Upper lobe of right lung (tissue), 1 donor: ENCODE results near the gene GTF2IRD1. TPM values are rescaled to one million over a fixed set of nuclear protein-coding genes. Genes with fewer than 3 reads are reported as not detected.

Experiments used
- ATAC-seq: fragments of 200-7000 bp; cut with Tn5 transposase; one replicate; pipeline ENCODE4 v1.9.1; 2020; ENCODE audit warnings: mild to moderate bottlenecking, moderate library complexity
- DNase-seq: peaks from one replicate; pipeline ENCODE4 v3.0.0-alpha.2; 2020
- H3K27ac ChIP-seq: fragments of 200-600 bp; one replicate; pipeline ENCODE4 v1.8.0; 2022
- H3K27me3 ChIP-seq: fragments of 200-600 bp; one replicate; pipeline ENCODE4 v1.8.0; 2022; ENCODE audit warnings: mild to moderate bottlenecking
- H3K36me3 ChIP-seq: fragments of 200-600 bp; one replicate; pipeline ENCODE4 v1.8.0; 2022
- H3K4me1 ChIP-seq: fragments of 200-600 bp; one replicate; pipeline ENCODE4 v1.8.0; 2022
- H3K4me3 ChIP-seq: fragments of 200-600 bp; one replicate; pipeline ENCODE4 v1.8.0; 2022; ENCODE audit warnings: mild to moderate bottlenecking
- H3K9me3 ChIP-seq: fragments of 200-600 bp; one replicate; pipeline ENCODE4 v1.8.0; 2022
- CTCF ChIP-seq: fragments of 200-600 bp; IDR thresholded peaks from one replicate; pipeline ENCODE4 v1.8.0; 2022; ENCODE audit warnings: antibody characterized with exemption
- intact Hi-C: fragments of 100-400 bp; cut with DNase I; formaldehyde crosslinking; loops from one replicate; pipeline ENCODE4 v1.11.0; 2022
- total RNA-seq: library from RNA; stranded (reverse); fragmentation: NEBNext Ultra II Directional; extraction: Animal tissue kit (Norgen Biotek cat#: 25700); gene quantifications from one replicate; pipeline ENCODE4 v1.2.1, GENCODE V29; 2021
- donor health status: DM: no; HTN: yes; CAD: no; lungs with severe emphysema.

The GTF2IRD1 gene
- total RNA-seq, 1 donor from 2014 or later, result 30.5 TPM

DNA sequence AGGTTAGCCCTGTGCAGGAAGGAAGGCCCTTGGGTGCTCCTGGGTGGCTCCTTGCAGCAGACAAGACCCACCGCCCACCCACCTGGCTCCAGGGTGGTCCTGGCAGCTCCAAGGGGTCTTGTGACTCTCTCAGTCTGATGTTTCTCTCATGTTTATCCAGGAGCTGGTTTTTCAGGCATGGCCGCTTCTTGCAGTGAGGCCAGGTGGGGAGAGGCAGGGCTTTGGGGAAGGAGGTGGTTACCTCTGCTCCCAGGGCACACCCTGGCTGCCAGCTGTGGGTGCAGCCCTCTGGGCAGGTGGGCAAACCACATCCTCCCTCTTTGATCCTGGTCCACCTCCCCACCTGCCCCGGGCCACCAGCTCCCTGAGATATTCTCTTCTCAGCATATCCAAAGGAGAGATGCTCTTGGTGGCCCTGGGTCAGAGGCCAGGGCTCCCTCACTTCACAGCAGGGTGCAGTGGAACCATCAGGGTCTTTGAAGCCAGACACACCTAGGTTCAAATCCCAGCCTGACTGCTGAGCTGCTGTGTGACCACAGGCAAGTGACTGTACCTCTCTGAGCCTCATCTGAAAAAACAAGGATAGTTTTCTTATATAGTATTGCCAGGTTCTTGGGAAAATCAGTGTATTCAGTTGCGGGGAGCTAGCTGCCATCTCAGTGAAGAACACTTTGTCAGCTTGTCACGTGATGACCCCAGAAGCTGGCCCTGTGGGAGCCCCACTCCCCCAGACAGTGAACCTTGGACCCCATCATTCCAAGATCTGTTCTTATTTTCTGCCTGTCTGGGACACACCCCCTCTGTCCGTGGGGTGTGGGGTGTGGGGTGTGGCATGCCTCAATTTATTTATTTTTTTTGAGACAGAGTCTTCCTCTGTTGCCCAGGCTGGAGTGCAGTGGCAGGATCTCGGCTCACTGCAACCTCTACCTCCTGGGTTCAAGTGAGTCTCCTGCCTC lies 11.5 kb downstream of the GTF2IRD1 start:
- no peak for TF ChIP-seq CTCF
- H3K36me3 ChIP-seq, result no peaks in the 10 kb centered on the region
- DNase-seq (no peak), ATAC-seq (peak; percentile 54)
- H3K4me1 ChIP-seq, result no peaks in the 10 kb centered on the region
- no peak overlapping the region for H3K4me3 ChIP-seq
- H3K9me3 ChIP-seq, result no peaks in the 10 kb centered on the region
- intact Hi-C loops, result no loop called here
- H3K27me3 ChIP-seq, result no peaks in the 10 kb centered on the region
- H3K27ac ChIP-seq, result no peak overlapping the region

GRCh38 chr7:74466196-74466813 lies 12.6 kb downstream of the GTF2IRD1 start:
- H3K4me1 ChIP-seq, result no peaks in the 10 kb centered on the region
- H3K27ac ChIP-seq, result no peak overlapping the region
- H3K4me3 ChIP-seq, result no peak overlapping the region
- ATAC-seq (no peak), DNase-seq (no peak)
- no peaks in the 10 kb centered on the region for H3K9me3 ChIP-seq
- no peaks in the 10 kb centered on the region for H3K36me3 ChIP-seq
- no peak for TF ChIP-seq CTCF
- no peaks in the 10 kb centered on the region for H3K27me3 ChIP-seq
- intact Hi-C loops, result no loop called here

DNA sequence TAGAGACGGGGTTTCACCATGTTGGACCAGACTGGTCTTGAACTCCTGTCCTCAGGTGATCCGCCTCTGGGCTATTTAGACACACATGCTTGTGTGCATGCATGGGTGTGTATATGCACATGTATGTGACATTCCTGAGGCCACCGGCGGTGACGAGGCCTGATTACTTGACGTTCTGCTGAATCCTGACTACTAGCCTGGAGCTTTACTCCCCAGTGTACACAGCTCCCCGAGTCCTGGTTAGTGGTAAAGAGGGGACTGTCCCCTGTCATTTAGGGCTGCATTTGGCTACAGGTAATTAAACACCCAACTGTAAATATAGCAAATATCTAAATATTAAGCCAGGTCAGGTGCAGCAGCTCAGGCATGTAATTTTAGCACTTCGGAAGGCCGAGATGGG lies 14.2 kb downstream of the GTF2IRD1 start:
- Histone ChIP-seq H3K27ac (no peak overlapping the region), H3K9me3 (no peaks in the 10 kb centered on the region), H3K36me3 (no peaks in the 10 kb centered on the region), H3K27me3 (no peaks in the 10 kb centered on the region), H3K4me3 (no peak overlapping the region), H3K4me1 (no peaks in the 10 kb centered on the region)
- intact Hi-C loops, result no loop called here
- DNase-seq (no peak), ATAC-seq (no peak)
- TF ChIP-seq CTCF, result no peak

GRCh38 chr7:74470504-74470903 lies 16.8 kb downstream of the GTF2IRD1 start:
- ATAC-seq (no peak), DNase-seq (no peak)
- Histone ChIP-seq H3K27me3 (no peaks in the 10 kb centered on the region), H3K4me1 (no peaks in the 10 kb centered on the region), H3K4me3 (no peak overlapping the region), H3K36me3 (no peaks in the 10 kb centered on the region), H3K27ac (no peak overlapping the region), H3K9me3 (no peaks in the 10 kb centered on the region)
- intact Hi-C loops, result no loop called here
- TF ChIP-seq CTCF, result no peak

DNA sequence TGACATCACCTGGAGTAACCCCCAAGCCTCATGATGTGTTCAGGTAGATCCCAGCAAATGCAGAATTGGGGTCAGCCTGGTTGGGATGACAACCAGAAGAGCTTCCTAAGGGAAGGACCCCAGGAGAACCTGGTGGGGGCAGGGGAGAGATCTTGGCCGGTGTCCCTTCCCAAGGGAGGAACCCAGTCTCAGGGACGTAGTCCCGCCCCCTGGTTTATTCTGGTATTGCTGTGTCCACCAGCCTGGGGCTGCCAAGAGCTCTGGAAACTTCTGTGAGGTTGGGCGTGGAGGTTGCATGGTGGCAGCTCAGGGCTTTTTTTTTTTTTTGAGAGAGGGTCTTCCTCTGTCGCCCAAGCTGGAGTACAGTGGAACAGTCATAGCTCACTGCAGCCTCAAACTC lies 19.4 kb downstream of the GTF2IRD1 start:
- H3K9me3 ChIP-seq, result no peaks in the 10 kb centered on the region
- H3K27ac ChIP-seq, result no peak overlapping the region
- peaks cover 17% of the 10 kb centered on the region for H3K4me1 ChIP-seq
- ATAC-seq, result no peak
- H3K36me3 ChIP-seq, result no peaks in the 10 kb centered on the region
- no peak for DNase-seq
- no peak for TF ChIP-seq CTCF
- intact Hi-C loops, result no loop called here
- H3K4me3 ChIP-seq, result no peak overlapping the region
- no peaks in the 10 kb centered on the region for H3K27me3 ChIP-seq
